Activated CD8-positive, alpha-beta memory T cell treated with anti-CD3 and anti-CD28 coated beads for 24 hours (primary cell): ENCODE results near the gene CRISP2.

ENCODE experiments used
- DNase-seq: peaks from one replicate; pipeline ENCODE4 v3.0.0-alpha.2; 2020

Gene CRISP2

GRCh38 chr6:49653438-49653837 lies 59.9 kb downstream of the CRISP2 start:
- DNase-seq, result no peak

GRCh38 chr6:49651239-49651638 lies 62.1 kb downstream of the CRISP2 start:
- DNase-seq, result no peak

GRCh38 chr6:49649988-49650387 lies 63.4 kb downstream of the CRISP2 start:
- DNase-seq, result no peak

- DNase-seq, result no peak
These were observed 65.3 kb downstream of the CRISP2 start for GRCh38 chr6:49648036-49648435.

- no peak for DNase-seq
These were observed 65.9 kb downstream of the CRISP2 start for GRCh38 chr6:49647476-49647875.

GRCh38 chr6:49646942-49647341 lies 66.4 kb downstream of the CRISP2 start:
- DNase-seq, result no peak

- no peak for DNase-seq
These were observed 67.1 kb downstream of the CRISP2 start for GRCh38 chr6:49646130-49646824.

GRCh38 chr6:49645139-49645538 lies 68.2 kb downstream of the CRISP2 start:
- no peak for DNase-seq
